COLO668 (cell line): ENCODE results near the gene UMODL1.

Experiments
- DNase-seq: peaks from one replicate; lab custom pipeline; 2025; ENCODE audit not compliant: unreplicated experiment; lab: John Stamatoyannopoulos, UW

The UMODL1 gene

GRCh38 chr21:42125571-42126544, 54.7 kb downstream of the UMODL1 start:
- peak; percentile 73 for DNase-seq

GRCh38 chr21:42127164-42128150, 56.3 kb downstream of the UMODL1 start:
- DNase-seq: no peak

DNA sequence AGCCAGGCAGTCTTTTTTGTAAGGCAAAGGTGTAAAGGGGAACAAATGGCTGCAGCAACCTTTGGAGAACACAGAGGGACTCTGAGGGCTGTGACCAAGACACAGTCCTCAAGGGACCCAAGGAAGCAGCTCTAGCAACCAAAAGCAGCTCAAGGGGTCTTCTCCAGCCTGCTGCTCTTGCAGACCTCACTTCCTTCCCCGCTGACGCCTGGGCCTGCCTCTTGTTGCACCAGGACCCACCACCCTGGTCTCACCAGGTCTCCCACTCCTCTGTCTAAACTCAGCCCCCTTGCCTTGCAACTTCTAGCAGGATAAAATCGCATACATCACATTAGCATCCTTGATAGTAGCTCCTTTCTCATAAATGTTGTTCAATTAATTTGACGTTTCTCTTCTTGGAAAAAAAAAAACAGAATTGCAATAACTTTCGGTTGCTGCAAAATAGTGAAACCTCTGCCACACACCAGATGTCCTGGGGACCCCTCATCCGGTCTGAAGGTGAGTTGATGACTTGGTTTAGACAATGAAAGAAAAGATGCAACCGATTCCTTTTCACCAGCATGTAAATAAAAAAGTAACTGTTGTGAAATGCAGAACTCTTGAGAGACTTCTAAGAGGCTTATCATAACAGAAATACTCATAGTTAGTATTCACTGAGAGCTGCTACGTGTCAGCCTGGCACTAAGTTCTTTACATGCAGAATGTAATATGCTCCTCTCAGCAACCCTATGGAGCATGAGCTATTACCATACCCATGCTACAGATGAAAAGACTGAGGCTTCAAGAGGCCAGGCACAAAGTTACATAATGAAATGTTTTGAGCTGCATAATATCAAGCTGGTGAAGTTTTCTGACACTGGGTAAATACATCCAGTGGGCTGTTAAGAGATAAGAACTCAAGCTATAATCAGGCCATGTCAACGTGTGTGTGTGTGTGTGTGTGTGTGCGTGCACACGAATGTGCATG, 58.5 kb downstream of the UMODL1 start:
- no peak for DNase-seq

DNA sequence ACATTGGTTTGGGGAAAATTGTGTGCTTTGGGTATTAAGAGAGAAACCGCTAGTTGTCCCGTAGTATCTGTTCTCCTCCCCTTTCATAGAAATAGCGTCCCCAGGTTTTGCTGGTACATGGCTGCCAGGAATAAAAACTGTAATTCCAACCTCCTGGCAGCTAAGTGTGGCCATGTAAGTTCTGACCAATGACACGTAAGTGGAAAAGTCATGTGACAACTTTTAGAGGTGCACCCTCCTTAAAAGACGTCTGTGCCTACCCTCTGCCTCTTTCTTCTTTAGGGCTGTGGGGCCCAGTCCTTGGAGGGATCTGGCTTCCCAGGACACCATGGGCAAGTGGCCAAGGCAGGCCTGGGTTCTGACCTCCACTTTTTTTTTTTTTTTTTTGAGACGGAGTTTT, 59.3 kb downstream of the UMODL1 start:
- DNase-seq: no peak

GRCh38 chr21:42132183-42132582, 61.1 kb downstream of the UMODL1 start:
- DNase-seq: no peak

DNA sequence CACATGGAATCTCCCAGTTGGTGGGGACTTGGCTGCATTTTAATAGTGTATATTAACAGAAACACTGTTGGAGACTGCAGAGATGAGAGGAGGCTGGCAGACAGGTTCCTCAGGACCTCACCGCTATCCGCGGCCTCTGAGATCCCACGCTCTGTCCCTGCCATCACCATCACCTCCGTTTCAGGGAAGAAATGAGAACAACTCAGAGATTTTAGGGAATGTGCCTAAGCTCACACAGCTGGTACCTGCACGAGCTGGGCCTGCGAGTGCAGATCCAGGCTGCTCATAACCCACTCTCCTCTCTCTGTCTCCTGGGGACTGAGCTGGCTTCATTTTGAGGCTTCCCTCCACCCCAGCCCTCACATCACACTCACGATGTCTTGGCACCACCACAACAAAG, 62.0 kb downstream of the UMODL1 start:
- no peak for DNase-seq

DNA sequence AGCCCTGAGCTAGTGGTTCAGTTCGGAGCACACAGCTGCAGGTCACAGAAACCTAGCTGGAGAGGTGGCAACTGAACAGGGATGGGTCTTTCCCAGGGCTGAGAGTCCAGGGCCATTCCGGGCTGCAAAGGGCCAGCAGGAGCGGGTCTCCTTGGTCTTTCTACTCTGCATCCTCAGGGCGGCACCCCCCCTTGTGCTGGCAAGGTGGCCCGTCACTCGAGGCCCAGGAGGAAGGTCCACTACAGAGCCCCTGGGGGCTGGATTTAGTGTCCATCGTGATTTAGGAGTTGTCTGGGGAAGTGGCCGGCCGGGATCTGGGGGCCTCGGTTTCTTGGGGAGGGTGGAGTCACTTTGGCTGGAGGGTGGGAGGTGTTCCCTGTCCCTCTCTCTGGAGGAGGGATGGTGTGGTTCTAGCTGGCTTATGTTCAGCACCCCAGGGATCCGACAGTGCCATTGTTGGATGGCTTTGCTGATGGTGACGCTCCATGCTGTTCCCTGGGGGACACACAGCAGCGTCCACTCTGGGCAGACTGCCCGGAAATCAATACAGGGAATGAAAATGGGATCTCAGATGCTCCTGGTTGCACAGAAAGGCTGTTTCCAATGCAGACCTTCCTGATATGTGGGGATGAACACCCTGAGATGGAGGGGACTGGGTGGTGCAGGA, 64.4 kb downstream of the UMODL1 start:
- no peak for DNase-seq

DNA sequence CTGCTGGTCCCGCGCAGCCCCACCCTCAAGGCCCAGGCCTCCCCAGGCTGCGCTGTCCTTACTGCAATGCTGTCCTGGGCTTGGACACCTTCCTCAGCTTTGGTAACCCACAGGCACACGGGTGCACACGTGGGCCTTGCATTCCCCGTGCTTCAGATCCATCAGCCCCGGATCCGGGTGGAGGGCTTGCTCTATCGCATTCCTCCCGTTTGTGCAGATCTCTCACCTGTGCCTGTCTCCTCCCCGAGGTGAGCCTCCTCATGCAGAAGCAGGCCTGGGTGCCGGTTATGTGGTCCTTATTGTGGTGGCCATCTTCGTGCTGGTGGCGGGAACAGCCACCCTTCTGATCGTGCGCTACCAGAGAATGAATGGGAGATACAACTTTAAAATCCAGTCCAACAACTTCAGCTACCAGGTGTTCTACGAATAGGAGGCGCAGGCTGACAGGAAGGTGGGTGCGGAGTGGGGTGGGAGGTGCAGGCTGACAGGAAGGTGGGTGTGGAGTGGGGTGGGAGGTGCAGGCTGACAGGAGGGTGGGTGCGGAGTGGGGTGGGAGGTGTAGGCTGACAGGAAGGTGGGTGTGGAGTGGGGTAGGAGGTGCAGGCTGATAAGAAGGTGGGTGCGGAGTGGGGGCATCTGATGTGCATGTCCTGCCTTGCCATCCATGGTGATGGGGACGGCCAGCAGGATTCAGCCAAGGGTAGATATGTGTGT, 66.2 kb downstream of the UMODL1 start:
- DNase-seq: no peak

GRCh38 chr21:42140196-42140934, 69.2 kb downstream of the UMODL1 start:
- DNase-seq: no peak

DNA sequence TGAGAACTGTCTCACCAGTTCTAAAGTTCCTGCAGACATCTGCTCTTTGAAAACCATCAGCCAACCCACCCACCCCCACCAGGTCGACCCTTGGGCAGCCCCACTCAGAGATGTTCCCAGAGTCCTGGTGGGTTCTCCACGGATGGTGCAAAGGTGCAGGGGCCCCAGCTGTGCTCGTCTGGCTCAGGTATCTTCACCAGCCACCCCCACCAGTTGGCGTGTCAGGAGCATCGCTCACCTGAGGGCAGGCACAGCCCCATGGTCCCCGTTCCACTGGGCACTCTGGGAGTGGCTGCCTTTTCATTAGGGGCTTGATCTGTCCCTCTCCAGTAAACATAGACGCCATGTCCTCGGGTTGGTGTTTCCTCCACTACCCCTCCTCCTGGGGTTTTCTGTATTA, 70.5 kb downstream of the UMODL1 start:
- DNase-seq: no peak

DNA sequence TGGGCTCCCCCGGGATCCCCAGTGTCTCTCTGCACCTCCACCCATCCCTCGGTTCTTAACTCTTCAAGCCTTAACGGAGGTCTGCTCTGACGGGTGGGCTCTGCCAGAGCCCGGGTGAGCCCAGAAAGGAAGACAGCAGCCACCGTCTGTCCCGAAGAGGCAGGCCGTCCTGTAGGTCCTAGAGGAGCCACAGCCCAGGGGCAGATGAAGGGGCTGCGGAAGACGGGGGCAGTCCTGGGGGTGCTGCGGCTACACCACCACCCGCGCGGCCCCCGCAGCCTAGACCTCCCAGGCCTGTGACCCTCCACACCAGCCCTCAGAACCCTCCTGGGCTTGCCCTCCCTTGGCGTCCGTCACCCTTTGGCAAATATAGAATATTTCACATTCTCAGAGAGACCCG, 71.0 kb downstream of the UMODL1 start:
- DNase-seq: no peak

DNA sequence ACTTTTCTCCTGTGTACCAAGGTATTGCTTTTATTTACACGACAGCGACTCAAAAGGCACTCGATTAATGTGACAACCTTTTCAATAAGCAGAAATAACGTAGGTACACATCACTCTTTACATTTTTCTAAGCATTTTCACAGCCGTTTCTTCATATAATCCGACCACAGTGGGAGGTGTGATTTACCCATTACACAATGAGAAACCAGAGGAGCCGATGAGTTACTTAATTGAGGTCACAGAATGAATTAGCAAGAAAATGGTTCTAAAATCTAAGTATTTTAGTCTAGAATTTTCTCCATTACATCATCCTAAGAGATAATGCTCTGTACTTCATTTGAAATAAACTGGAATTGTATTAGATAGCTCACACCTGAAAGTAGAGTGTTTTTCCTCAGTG, 71.5 kb downstream of the UMODL1 start:
- no peak for DNase-seq

DNA sequence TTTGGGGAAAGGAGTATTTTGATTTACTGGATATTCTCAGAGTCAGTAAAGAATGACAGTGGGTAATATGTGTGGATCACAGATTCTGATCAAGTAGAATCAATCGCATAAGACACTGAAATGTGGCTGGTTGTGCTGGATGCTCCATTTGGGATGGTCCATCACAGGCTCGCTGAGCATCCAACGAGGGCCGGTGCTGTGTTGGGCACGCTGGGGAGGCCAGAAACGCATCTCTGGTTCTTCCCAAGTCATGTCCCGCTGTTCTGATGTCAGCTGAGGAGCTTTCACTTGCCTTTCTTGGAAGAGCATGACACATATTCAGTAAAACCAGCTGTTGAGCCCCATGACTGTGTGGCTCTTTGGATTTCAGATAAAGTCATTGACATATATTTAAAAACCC, 72.0 kb downstream of the UMODL1 start:
- DNase-seq: no peak

DNA sequence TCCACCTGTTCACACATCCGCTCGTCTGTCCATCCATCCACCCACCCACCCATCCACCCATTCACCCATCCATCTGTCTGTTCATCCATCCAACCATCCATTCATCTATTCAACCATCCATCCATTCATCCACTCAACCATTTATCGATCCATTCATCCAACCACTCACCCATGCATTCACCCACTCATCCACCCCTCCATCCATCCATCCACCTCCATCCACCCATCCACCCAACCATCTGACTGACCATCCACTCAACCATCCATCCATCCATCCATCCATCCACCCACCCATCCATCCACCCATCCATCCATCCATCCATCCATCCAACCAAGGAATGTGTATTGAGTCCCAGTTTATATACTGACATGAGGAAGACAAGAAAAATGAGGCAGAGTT, 73.1 kb downstream of the UMODL1 start:
- no peak for DNase-seq

- no peak for DNase-seq
These were observed 73.8 kb downstream of the UMODL1 start for GRCh38 chr21:42144679-42145568.

- DNase-seq: peak; percentile 61
These were observed 74.6 kb downstream of the UMODL1 start for GRCh38 chr21:42145569-42146272.

- no peak for DNase-seq
These were observed 75.2 kb downstream of the UMODL1 start for GRCh38 chr21:42146273-42146805.
